ENCODE results near the gene PTGER2.

The PTGER2 gene, protein sequence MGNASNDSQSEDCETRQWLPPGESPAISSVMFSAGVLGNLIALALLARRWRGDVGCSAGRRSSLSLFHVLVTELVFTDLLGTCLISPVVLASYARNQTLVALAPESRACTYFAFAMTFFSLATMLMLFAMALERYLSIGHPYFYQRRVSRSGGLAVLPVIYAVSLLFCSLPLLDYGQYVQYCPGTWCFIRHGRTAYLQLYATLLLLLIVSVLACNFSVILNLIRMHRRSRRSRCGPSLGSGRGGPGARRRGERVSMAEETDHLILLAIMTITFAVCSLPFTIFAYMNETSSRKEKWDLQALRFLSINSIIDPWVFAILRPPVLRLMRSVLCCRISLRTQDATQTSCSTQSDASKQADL

DNA sequence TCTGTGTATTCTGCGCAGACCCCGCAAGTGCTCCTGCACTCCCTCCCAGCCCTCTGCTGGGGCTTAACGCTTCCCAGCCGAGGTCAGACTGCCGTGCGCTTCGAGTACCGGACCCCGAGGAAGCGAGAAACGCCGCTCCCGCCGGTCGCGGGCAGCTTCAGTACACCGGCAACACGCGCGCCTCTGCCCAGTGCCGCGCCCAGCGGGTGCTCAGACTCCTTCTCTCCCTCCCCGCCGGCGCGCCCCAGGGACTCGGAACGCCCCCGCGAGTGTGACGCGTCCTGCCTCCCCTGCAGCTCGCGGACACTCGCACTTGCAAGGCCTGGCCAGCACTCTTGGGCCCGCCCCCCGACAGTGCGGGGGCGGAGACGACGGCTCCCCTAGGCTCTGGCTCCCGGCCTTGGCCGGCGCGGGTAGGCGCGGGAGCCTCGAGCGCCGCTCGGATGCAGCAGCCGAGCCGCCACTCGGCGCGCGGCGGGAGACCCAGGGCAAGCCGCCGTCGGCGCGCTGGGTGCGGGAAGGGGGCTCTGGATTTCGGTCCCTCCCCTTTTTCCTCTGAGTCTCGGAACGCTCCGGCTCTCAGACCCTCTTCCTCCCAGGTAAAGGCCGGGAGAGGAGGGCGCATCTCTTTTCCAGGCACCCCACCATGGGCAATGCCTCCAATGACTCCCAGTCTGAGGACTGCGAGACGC, at the start of gene PTGER2:
PTGER2 (plus strand) TSS at position 410 of the 692 bp plus-strand sequence; CDS start at position 647, 237 bp downstream.
- DNase-seq (ENCODE audit: low read depth) = peak; percentile 96

GRCh38 chr14:52265253-52265652, 48.9 kb upstream of the PTGER2 start:
- no peak for DNase-seq (ENCODE audit: low read depth)

- DNase-seq (ENCODE audit: low read depth) = peak; percentile 79
Measured at GRCh38 chr14:52266179-52266578, 47.9 kb upstream of the PTGER2 start.

DNA sequence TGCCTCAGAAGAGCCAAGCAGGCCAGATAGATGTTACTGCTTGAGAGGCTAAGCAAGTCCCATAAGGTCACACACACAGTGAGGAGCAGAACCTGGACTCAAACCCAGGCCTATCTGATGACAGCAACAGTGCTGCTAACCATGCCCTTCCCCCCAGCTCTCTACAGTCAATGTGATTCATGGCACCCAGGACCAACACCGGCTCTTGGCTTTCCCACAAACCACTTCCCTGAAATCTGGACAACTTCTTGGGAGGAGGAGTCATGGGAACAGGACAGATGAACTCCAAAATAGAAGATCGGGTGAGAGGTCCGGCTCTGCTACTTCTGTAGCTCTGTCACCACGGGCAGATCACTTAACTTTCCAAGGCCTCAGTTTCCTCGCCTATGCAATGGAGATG, 47.3 kb upstream of the PTGER2 start:
- peak; percentile 69 for DNase-seq (ENCODE audit: low read depth)

DNA sequence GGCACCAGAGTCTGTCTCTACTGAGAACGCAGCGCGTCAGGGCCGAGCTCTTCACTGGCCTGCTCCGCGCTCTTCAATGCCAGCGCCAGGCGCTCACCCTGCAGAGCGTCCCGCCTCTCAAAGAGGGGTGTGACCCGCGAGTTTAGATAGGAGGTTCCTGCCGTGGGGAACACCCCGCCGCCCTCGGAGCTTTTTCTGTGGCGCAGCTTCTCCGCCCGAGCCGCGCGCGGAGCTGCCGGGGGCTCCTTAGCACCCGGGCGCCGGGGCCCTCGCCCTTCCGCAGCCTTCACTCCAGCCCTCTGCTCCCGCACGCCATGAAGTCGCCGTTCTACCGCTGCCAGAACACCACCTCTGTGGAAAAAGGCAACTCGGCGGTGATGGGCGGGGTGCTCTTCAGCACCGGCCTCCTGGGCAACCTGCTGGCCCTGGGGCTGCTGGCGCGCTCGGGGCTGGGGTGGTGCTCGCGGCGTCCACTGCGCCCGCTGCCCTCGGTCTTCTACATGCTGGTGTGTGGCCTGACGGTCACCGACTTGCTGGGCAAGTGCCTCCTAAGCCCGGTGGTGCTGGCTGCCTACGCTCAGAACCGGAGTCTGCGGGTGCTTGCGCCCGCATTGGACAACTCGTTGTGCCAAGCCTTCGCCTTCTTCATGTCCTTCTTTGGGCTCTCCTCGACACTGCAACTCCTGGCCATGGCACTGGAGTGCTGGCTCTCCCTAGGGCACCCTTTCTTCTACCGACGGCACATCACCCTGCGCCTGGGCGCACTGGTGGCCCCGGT, 46.4 kb upstream of the PTGER2 start, which contains the start of gene PTGDR:
PTGDR (plus strand) TSS at position 198 of the 778 bp plus-strand sequence; CDS start at position 315, 117 bp downstream.
- no peak for DNase-seq (ENCODE audit: low read depth)

DNA sequence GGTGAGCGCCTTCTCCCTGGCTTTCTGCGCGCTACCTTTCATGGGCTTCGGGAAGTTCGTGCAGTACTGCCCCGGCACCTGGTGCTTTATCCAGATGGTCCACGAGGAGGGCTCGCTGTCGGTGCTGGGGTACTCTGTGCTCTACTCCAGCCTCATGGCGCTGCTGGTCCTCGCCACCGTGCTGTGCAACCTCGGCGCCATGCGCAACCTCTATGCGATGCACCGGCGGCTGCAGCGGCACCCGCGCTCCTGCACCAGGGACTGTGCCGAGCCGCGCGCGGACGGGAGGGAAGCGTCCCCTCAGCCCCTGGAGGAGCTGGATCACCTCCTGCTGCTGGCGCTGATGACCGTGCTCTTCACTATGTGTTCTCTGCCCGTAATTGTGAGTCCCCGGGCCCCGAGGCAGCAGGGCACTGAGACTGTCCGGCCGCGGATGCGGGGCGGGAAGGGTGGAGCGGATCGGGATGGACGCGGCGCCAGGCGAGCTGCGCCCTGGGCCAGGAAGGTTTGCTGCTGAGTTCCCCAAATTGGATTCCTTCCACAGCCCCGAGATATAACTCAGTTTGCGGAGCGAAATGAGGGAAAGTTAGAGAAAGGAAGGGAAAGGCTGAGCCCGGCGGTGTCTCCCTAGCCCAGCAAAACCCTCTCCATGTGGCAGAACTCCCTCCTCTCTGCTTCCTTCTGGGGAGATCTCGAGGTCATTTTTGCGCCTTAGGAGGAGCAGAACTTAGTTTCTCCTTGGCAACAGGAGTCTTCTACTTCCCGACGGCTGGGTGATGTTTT, 45.6 kb upstream of the PTGER2 start:
- no peak for DNase-seq (ENCODE audit: low read depth)

- DNase-seq (ENCODE audit: low read depth) = no peak
Measured at GRCh38 chr14:52269100-52269499, 45.0 kb upstream of the PTGER2 start.

- DNase-seq (ENCODE audit: low read depth) = no peak
Measured at GRCh38 chr14:52269982-52270381, 44.1 kb upstream of the PTGER2 start.

DNA sequence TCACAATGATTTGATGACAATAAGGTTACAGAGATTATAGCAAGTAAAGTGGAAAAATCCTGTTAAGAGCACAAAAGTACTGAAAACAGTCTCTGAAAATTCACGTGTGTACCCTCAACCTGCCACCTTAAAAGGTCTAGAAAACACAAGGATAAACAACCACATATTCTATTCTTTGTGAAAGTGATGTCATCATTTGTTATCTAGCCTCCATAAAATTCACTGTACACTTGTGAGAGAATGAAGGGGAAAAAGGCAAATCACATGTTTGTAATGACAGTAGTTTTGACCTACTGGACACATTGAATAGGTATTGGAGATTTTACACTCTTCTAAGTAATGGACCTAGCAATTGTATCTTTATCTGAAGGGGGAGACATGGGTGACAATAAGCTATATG, 42.6 kb upstream of the PTGER2 start:
- DNase-seq (ENCODE audit: low read depth) = no peak

DNA sequence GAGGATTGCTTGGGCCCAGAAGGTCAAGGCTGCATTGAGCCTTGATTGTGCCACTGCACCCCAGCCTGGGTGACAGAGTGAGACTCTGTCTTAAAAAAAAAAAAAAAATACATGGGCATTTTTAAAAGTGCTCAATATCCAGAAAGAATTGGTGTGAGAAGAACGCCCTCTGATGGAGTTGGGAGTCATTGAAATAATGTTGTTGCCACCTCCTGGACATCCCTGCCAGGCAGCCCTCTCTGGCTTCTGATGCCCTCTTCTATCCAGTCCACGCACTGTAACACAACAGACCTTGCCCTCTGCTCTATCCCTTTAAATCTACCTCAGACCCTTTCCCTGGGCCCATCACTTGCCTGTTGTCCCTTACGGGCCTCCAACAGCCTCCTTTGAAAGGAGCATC, 41.7 kb upstream of the PTGER2 start:
- DNase-seq (ENCODE audit: low read depth) = peak; percentile 43

- DNase-seq (ENCODE audit: low read depth) = no peak
Measured at GRCh38 chr14:52275372-52275771, 38.7 kb upstream of the PTGER2 start.

GRCh38 chr14:52277552-52277951, 36.6 kb upstream of the PTGER2 start:
- no peak for DNase-seq (ENCODE audit: low read depth)

DNA sequence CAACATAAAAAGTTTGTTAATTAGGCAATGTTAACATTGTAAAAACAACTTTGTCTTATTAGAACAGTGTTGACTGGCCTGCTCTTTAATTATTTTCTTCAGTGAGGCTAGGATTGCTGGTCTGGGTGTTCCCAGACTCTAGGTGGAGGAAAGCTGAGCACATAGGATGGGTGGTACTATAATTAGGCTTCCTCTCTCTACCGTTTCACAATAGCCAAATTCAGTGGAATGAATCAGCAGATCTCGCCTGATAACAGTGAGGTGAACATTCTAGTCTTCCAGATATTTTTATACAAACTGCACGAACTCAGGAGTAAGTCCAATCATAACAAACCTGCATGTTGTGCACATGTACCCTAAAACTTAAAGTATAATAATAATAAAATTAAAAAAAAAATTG, 34.7 kb upstream of the PTGER2 start:
- peak; percentile 72 for DNase-seq (ENCODE audit: low read depth)

DNA sequence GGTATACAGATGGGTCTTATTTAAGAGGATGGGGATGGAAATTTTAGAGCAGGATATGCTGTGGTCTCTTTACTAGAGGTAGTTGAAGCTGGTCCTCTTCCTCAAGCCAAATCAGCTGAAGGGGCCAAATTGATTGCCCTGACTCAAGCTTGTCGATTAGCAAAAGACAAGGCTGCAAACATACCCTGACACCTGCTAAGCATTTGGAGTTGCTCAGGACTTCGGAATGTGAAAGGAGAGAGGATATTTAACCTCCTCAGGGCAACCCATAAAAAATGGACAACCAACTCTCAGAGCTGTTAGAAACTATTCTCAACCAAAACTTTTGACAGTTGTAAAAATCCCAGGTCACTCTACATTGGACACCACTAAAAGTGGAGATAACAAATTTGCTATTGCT, 31.0 kb upstream of the PTGER2 start:
- no peak for DNase-seq (ENCODE audit: low read depth)

DNA sequence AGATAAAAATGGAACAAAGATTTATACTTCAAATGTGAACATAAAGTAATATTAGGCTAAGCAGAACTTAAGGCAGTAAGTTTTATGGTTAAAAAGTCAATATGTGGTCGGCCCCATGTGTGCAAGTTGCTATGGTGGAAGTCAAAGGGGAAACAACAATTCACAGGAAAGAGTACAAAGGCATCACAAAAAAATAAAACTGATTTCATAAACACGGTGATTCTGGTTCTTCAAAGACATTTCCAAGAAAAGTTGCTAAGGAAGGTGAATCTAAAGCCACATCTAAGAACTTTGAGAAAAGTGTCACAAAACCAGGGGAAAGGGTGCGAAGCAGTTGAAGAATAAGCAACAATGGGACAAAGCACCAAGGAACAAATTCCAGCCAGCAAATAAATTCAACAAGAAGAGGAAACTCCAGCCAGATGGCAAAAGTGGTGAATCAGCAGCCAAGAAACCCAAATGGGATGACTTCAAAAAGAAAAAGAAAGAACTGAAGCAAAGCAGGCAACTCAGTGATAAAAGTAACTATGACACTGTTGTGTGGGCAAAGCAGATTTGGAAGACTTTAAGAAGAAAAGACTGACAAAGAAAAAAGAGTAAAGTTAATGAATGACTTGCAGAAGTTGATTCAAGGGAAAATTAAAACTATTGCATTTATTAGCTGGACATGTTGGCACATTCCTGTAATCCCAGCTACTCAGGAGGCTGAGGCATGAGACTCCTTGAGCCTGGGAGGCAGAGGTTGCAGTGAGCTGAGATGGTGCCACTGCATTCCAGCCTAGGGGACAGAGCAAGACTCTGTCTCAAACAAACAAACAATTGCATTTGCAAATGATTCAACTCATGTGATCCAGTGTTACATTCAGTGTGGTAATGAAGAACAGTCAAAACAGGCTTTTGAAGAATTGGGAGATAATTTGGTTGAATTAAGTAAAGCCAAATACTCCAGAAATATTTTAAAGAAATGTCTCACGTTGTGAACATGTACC, 27.2 kb upstream of the PTGER2 start:
- DNase-seq (ENCODE audit: low read depth) = no peak

GRCh38 chr14:52296378-52296777, 17.7 kb upstream of the PTGER2 start:
- no peak for DNase-seq (ENCODE audit: low read depth)

GRCh38 chr14:52298795-52299194, 15.3 kb upstream of the PTGER2 start:
- DNase-seq (ENCODE audit: low read depth) = no peak

GRCh38 chr14:52299692-52300278, 14.3 kb upstream of the PTGER2 start:
- peak; percentile 78 for DNase-seq (ENCODE audit: low read depth)

DNA sequence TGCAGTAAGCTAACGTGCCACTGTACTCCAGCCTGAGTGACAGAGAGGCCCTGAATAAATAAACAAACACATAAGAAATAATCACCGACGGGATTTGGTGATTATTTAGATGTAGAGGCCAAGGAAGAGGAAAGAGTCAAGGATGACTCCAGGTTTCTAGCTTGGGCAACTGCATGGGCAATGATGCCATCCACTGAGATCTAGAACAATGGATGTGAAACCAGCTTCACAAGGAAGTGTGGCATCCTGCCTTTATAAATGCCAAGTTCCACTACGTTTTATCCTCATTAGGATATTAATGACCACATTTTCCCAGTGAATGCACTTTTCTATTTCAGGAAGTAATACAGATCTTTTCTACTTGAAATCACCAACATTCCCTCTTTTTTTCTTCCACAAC, 10.9 kb upstream of the PTGER2 start:
- DNase-seq (ENCODE audit: low read depth) = no peak

DNA sequence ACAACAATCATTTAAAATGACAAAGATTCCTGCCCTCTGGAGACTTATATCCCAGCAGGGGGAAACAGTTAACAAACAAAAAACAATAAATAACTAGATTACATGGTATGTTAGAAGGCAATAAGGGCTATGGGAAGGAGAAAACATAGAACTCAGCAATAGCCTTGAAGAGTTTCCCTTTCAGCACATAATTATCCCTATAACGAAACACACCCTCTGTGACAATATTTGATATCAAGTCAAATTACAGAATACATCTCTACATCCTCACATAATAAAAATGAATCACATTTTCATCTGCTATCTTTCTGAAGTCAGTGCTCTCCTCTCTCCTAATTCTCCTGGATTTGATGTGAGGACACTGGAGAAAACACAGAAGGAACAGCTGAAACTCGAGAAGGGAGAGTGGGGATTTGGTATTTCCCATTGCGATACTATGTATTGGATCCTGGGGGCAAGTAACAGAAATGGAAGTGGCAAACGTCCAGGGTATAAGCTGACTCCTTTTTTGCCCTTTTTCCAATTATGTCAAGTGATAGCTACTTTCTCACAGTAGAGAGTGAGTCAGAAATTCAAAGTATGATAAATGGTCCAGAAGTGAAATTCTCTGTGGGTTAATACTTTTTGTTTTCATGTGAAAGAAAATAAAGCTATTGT, 9.7 kb upstream of the PTGER2 start:
- no peak for DNase-seq (ENCODE audit: low read depth)

All from amniotic epithelial cell (primary cell).